Trophoblast cell (in vitro differentiated cells and primary cell): ENCODE data around the gene MEOX2.
A peak's percentile ranks its signal among the peaks of the same experiment; 100 is the strongest.

Experiments used
- DNase-seq, 2 donors: peaks; one replicate each; pipeline ENCODE4 v3.0.0-alpha.2; 2016
- H2AFZ ChIP-seq: 2 replicates; pipeline ENCODE4 v1.6.1; 2013; ENCODE audit warnings: low read length, moderate library complexity, mild to moderate bottlenecking; ENCODE audit not compliant: insufficient read depth, poor library complexity
- H2AK5ac ChIP-seq: 2 replicates; pipeline ENCODE4 v1.6.1; 2013; ENCODE audit warnings: mild to moderate bottlenecking, low read length
- H2BK120ac ChIP-seq: 2 replicates; pipeline ENCODE4 v1.6.1; 2013; ENCODE audit warnings: low read length, mild to moderate bottlenecking, moderate library complexity; ENCODE audit not compliant: insufficient read depth, poor library complexity
- H2BK12ac ChIP-seq: 2 replicates; pipeline ENCODE4 v1.6.1; 2013; ENCODE audit warnings: mild to moderate bottlenecking, low read length, moderate library complexity
- H2BK5ac ChIP-seq: 2 replicates; pipeline ENCODE4 v1.6.1; 2013; ENCODE audit warnings: low read length, low read depth, moderate library complexity, mild to moderate bottlenecking; ENCODE audit not compliant: poor library complexity
- H3K14ac ChIP-seq: 2 replicates; pipeline ENCODE4 v1.6.1; 2013; ENCODE audit warnings: mild to moderate bottlenecking, low read length
- H3K18ac ChIP-seq: 2 replicates; pipeline ENCODE4 v1.6.1; 2013; ENCODE audit warnings: mild to moderate bottlenecking, low read length
- H3K23ac ChIP-seq: 2 replicates; pipeline ENCODE4 v1.6.1; 2013; ENCODE audit warnings: low read length
- H3K27ac ChIP-seq: 2 replicates; pipeline ENCODE4 v1.5.1; 2013; ENCODE audit warnings: low read depth, mild to moderate bottlenecking, inconsistent platforms, low read length, moderate library complexity
- H3K27me3 ChIP-seq: 2 replicates; pipeline ENCODE4 v1.6.1; 2013; ENCODE audit warnings: inconsistent platforms, mild to moderate bottlenecking, low read length, moderate library complexity; ENCODE audit not compliant: insufficient read depth
- H3K36me3 ChIP-seq, 2 experiments: 1 replicate in 1 of 2; 2 replicates in 1 of 2; pipeline ENCODE4 v1.6.1; 2013; ENCODE audit warnings: low read length in 2 of 2, mild to moderate bottlenecking in 2 of 2, moderate library complexity in 1 of 2; ENCODE audit not compliant: insufficient read depth in 2 of 2, control insufficient read depth in 1 of 2
- H3K4ac ChIP-seq: 2 replicates; pipeline ENCODE4 v1.6.1; 2013; ENCODE audit warnings: low read depth, mild to moderate bottlenecking, low read length, moderate library complexity
- H3K4me1 ChIP-seq, 2 experiments: 1 replicate in 1 of 2; 2 replicates in 1 of 2; pipeline ENCODE4 v1.6.1; 2013; ENCODE audit warnings: low read length in 2 of 2, mild to moderate bottlenecking in 2 of 2, moderate library complexity in 1 of 2; ENCODE audit not compliant: insufficient read depth in 2 of 2, control insufficient read depth in 1 of 2
- H3K4me2 ChIP-seq: 2 replicates; pipeline ENCODE4 v1.6.1; 2013; ENCODE audit warnings: inconsistent platforms, mild to moderate bottlenecking, low read length, moderate library complexity
- H3K4me3 ChIP-seq: 2 replicates; pipeline ENCODE4 v1.5.1; 2013; ENCODE audit warnings: mild to moderate bottlenecking, low read depth, low read length, inconsistent platforms
- H3K79me1 ChIP-seq: one replicate; pipeline ENCODE4 v1.6.1; 2013; ENCODE audit warnings: low read length
- H3K79me2 ChIP-seq: 2 replicates; pipeline ENCODE4 v1.6.1; 2013; ENCODE audit warnings: low read length, mild to moderate bottlenecking; ENCODE audit not compliant: control insufficient read depth, insufficient read depth, poor library complexity
- H3K9ac ChIP-seq: 2 replicates; pipeline ENCODE4 v1.6.1; 2013; ENCODE audit warnings: mild to moderate bottlenecking, low read length
- H3K9me3 ChIP-seq: 2 replicates; pipeline ENCODE4 v1.6.1; 2013; ENCODE audit warnings: low read depth, mild to moderate bottlenecking, control low read depth, inconsistent platforms, low read length; ENCODE audit not compliant: insufficient read depth
- H4K12ac ChIP-seq: 2 replicates; pipeline ENCODE4 v1.6.1; 2013; ENCODE audit warnings: low read depth, mild to moderate bottlenecking, low read length, moderate library complexity
- H4K8ac ChIP-seq: 2 replicates; pipeline ENCODE4 v1.6.1; 2013; ENCODE audit warnings: low read depth, mild to moderate bottlenecking, low read length, moderate library complexity
- H4K91ac ChIP-seq: one replicate; pipeline ENCODE4 v1.6.1; 2013; ENCODE audit warnings: low read depth, mild to moderate bottlenecking, low read length, moderate library complexity
- whole genome bisulfite sequencing: extraction: QIAGEN DNeasy Blood & Tissue Kit; methylation state at CpG from one replicate; pipeline ENCODE4 v1.1.7; 2013; ENCODE audit warnings: missing lambda C conversion rate; ENCODE audit not compliant: insufficient read length, insufficient coverage; ENCODE audit errors: extremely low coverage; 5-methylcytosine and 5-hydroxymethylcytosine counted together

Gene MEOX2

DNA sequence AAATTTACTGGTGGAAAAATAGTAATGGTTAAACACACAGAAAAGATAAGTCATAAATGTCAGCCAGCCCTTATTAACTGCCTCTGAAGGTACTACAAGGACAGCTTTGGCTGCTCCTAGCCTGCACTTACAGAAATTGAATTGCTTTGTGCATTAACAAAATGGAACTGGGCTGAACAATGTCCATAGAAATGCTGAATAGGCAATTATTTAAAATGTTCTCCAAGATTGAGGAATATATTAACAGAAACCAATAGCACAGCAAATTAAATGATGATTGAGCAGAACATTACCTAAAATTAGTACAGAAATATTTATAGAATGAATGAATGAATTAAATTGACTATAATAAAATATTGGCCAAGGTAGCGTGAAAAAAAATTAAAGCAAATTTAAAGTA lies 82.3 kb downstream of the MEOX2 start:
- Histone ChIP-seq H3K4me2 (no peak overlapping the region), H3K9me3 (no peaks in the 10 kb centered on the region), H3K79me1 (no peaks in the 10 kb centered on the region), H3K9ac (no peak overlapping the region), H2BK5ac (no peak overlapping the region), H2BK12ac (no peak overlapping the region), H3K27ac (no peak overlapping the region), H3K79me2 (no peaks in the 10 kb centered on the region), H3K14ac (no peak overlapping the region), H4K8ac (no peak overlapping the region), H2AFZ (no peak overlapping the region), H3K4ac (no peak overlapping the region), H4K12ac (no peak overlapping the region), H3K4me3 (no peak overlapping the region), H3K4me1 (no peaks in the 10 kb centered on the region), H3K36me3 (no peaks in the 10 kb centered on the region), H2BK120ac (no peak overlapping the region), H3K27me3 (no peaks in the 10 kb centered on the region), H4K91ac (no peak overlapping the region), H2AK5ac (no peak overlapping the region), H3K18ac (no peak overlapping the region), H3K23ac (no peak overlapping the region)
- DNase-seq: no peak
- WGBS: no CpG with 5 or more reads among the region's 1 CpG

DNA sequence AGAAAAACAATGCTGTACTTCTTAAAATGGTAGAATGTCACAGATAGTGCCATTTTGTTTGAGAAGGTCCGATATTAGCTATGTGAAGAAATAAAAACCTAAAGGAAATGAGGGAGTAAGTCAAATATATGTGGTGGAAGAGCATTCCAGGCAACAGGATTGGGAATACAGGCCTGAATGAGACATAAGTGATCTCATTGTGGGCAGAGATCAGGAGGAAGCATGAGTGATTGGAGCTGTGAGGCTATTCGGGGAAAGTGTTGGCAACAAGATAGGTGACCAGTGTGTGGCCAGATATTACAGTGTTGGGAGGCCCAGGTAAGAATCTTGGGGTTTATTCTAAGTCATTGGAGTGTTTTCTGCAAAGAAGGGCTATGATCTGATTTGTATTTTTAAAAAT lies 83.4 kb downstream of the MEOX2 start:
- Histone ChIP-seq H3K4me3 (no peak overlapping the region), H3K4me2 (no peak overlapping the region), H3K9ac (no peak overlapping the region), H2AK5ac (no peak overlapping the region), H2BK5ac (no peak overlapping the region), H2AFZ (no peak overlapping the region), H2BK12ac (no peak overlapping the region), H4K91ac (no peak overlapping the region), H3K36me3 (no peaks in the 10 kb centered on the region), H3K4me1 (no peaks in the 10 kb centered on the region), H2BK120ac (no peak overlapping the region), H3K23ac (no peak overlapping the region), H4K12ac (no peak overlapping the region), H3K14ac (no peak overlapping the region), H3K27me3 (no peaks in the 10 kb centered on the region), H4K8ac (no peak overlapping the region), H3K4ac (no peak overlapping the region), H3K9me3 (no peaks in the 10 kb centered on the region), H3K79me1 (no peaks in the 10 kb centered on the region), H3K79me2 (no peaks in the 10 kb centered on the region), H3K18ac (no peak overlapping the region), H3K27ac (no peak overlapping the region)
- WGBS: no CpG with 5 or more reads among the region's 2 CpGs
- DNase-seq: no peak

DNA sequence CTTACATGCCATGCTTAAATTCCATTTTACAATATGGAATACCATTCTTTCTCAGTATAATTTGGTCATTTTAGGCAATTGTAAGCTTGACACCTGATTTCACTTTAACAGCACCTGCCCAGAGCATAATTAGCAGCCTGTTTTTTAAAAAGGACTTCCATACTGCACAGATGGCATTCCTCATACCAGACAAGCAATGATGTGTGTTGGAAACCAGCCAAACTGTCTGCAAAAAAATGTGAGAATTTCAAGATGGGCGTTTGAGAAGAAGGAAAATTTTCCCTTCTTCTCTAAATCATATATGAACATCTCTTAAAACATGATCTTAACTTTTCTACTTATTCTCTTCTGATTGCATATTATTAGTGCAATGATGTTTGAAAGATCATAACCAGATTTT lies 84.2 kb downstream of the MEOX2 start:
- no peak overlapping the region for H2AFZ ChIP-seq
- no peak overlapping the region for H3K4ac ChIP-seq
- H3K18ac ChIP-seq: no peak overlapping the region
- no peak overlapping the region for H3K4me3 ChIP-seq
- no peak overlapping the region for H3K23ac ChIP-seq
- no peak overlapping the region for H4K8ac ChIP-seq
- no peak overlapping the region for H4K91ac ChIP-seq
- H4K12ac ChIP-seq: no peak overlapping the region
- H3K9me3 ChIP-seq: no peaks in the 10 kb centered on the region
- no peak overlapping the region for H3K9ac ChIP-seq
- DNase-seq: peak; percentile 6 to 35
- no peak overlapping the region for H3K27ac ChIP-seq
- no peak overlapping the region for H2BK12ac ChIP-seq
- H2AK5ac ChIP-seq: no peak overlapping the region
- no peaks in the 10 kb centered on the region for H3K79me1 ChIP-seq
- no peak overlapping the region for H3K4me2 ChIP-seq
- H3K14ac ChIP-seq: no peak overlapping the region
- H3K27me3 ChIP-seq: no peaks in the 10 kb centered on the region
- no peaks in the 10 kb centered on the region for H3K36me3 ChIP-seq
- no peaks in the 10 kb centered on the region for H3K4me1 ChIP-seq
- no CpG with 5 or more reads among the region's 1 CpG for WGBS
- no peak overlapping the region for H2BK120ac ChIP-seq
- no peak overlapping the region for H2BK5ac ChIP-seq
- no peaks in the 10 kb centered on the region for H3K79me2 ChIP-seq

- no peak overlapping the region for H3K23ac ChIP-seq
- WGBS: no CpG with 5 or more reads among the region's 1 CpG
These were observed 85.3 kb downstream of the MEOX2 start for GRCh38 chr7:15601175-15601574.

More at GRCh38 chr7:15601175-15601574, 85.3 kb downstream of the MEOX2 start:
- H2BK12ac ChIP-seq: no peak overlapping the region
- H3K4me2 ChIP-seq: no peak overlapping the region
- no peaks in the 10 kb centered on the region for H3K79me1 ChIP-seq
- DNase-seq: no peak
- H3K36me3 ChIP-seq: no peaks in the 10 kb centered on the region
- no peak overlapping the region for H3K4me3 ChIP-seq
- H4K12ac ChIP-seq: no peak overlapping the region
- H3K9ac ChIP-seq: no peak overlapping the region
- no peak overlapping the region for H3K4ac ChIP-seq
- H3K18ac ChIP-seq: no peak overlapping the region
- H2AK5ac ChIP-seq: no peak overlapping the region
- H3K9me3 ChIP-seq: no peaks in the 10 kb centered on the region
- no peak overlapping the region for H4K8ac ChIP-seq
- H3K27ac ChIP-seq: no peak overlapping the region
- H2BK120ac ChIP-seq: no peak overlapping the region
- no peak overlapping the region for H2AFZ ChIP-seq
- no peaks in the 10 kb centered on the region for H3K4me1 ChIP-seq
- H3K27me3 ChIP-seq: no peaks in the 10 kb centered on the region
- H4K91ac ChIP-seq: no peak overlapping the region
- no peak overlapping the region for H3K14ac ChIP-seq
- no peaks in the 10 kb centered on the region for H3K79me2 ChIP-seq
- H2BK5ac ChIP-seq: no peak overlapping the region
